GM21381 (cell line): ENCODE data around the gene CTF1.

ENCODE experiments used
- ATAC-seq: cut with Tn5 transposase; IDR thresholded peaks from one replicate; pipeline ENCODE4 v1.9.1; 2021; ENCODE audit warnings: mild to moderate bottlenecking, moderate library complexity; ENCODE audit not compliant: unreplicated experiment

CTF1 gene

DNA sequence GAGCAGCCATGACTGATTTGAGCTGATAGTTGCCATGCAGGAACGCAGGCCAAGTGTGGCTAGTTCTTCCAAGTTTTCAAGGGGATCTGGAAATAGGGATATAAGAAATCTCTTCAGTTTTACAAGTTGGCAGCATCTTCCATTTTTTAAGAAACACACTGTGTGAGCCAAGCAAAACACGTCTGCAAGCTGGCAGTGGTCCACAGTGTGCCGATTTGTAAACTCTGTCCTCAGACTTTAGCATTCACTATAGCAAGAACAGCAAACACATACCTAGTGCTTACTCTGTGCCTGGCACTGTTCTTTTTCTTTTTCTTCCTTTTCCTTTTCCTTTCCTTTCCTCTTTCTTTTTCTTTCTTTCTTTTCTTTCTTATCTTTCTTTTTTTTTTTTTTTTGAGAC, 55.3 kb downstream of the CTF1 start:
- no peak for ATAC-seq

DNA sequence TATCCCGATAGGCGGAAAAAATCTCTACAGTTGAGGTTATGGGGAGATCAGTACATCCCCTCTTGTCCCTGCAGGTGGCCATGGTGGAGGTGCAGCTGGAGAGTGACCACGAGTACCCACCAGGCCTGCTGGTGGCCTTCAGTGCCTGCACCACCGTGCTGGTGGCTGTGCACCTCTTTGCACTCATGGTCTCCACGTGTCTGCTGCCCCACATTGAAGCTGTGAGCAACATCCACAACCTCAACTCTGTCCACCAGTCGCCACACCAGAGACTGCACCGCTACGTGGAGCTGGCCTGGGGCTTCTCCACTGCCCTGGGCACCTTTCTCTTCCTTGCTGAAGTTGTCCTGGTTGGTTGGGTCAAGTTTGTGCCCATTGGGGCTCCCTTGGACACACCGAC, 56.7 kb downstream of the CTF1 start:
- ATAC-seq, result no peak
